Neural progenitor cell (in vitro differentiated cells): ENCODE measurements around the gene EPHA2. TPM values are rescaled to one million over a fixed set of nuclear protein-coding genes. Genes with fewer than 3 reads are reported as not detected.

Source experiments
- DNase-seq: peaks from one replicate; pipeline ENCODE4 v3.0.0-alpha.2; 2016; ENCODE audit warnings: low spot score
- H2AFZ ChIP-seq: fragments of 200-600 bp; sonication (generic); replicated peaks from 2 replicates; pipeline ENCODE4 v1.6.1; 2016; ENCODE audit warnings: antibody characterized with exemption
- H3F3A ChIP-seq: fragments of 200-600 bp; sonication (generic); 2 replicates; pipeline ENCODE4 v1.6.1; 2016; ENCODE audit warnings: antibody characterized with exemption, low read depth
- H3K27ac ChIP-seq: fragments of 200-600 bp; sonication (generic); 2 replicates; pipeline ENCODE4 v1.5.1; 2016; ENCODE audit warnings: mild to moderate bottlenecking
- H3K27me3 ChIP-seq: fragments of 200-600 bp; sonication (generic); 2 replicates; pipeline ENCODE4 v1.6.1; 2016; ENCODE audit warnings: mild to moderate bottlenecking, moderate library complexity
- H3K36me3 ChIP-seq: fragments of 200-600 bp; sonication (generic); 2 replicates; pipeline ENCODE4 v1.5.1; 2016
- H3K4me1 ChIP-seq: fragments of 200-600 bp; sonication (generic); 2 replicates; pipeline ENCODE4 v1.6.1; 2016; ENCODE audit warnings: mixed run types
- H3K4me2 ChIP-seq: fragments of 200-600 bp; sonication (generic); 2 replicates; pipeline ENCODE4 v1.6.1; 2016
- H3K4me3 ChIP-seq: fragments of 200-600 bp; sonication (generic); 2 replicates; pipeline ENCODE4 v1.5.1; 2016
- H3K79me2 ChIP-seq: fragments of 200-600 bp; sonication (generic); 2 replicates; pipeline ENCODE4 v1.6.1; 2016; ENCODE audit warnings: low read depth
- H3K9ac ChIP-seq: fragments of 200-600 bp; sonication (generic); 2 replicates; pipeline ENCODE4 v1.6.1; 2016
- H3K9me3 ChIP-seq: fragments of 200-600 bp; sonication (generic); 2 replicates; pipeline ENCODE4 v1.5.1; 2016; ENCODE audit warnings: low read depth
- H4K20me1 ChIP-seq: fragments of 200-600 bp; sonication (generic); 2 replicates; pipeline ENCODE4 v1.6.1; 2016; ENCODE audit warnings: low read depth
- H3K27ac Mint-ChIP-seq: 3 replicates; pipeline ENCODE4 v1.8.0; 2021; ENCODE audit warnings: mixed read lengths
- H3K27me3 Mint-ChIP-seq: 2 replicates; pipeline ENCODE4 v1.8.0; 2022; ENCODE audit warnings: low read depth, mild to moderate bottlenecking, inconsistent platforms, moderate library complexity, mixed read lengths; ENCODE audit not compliant: insufficient read depth
- H3K36me3 Mint-ChIP-seq: 3 replicates; pipeline ENCODE4 v1.8.0; 2021; ENCODE audit warnings: mixed read lengths
- H3K4me1 Mint-ChIP-seq: 3 replicates; pipeline ENCODE4 v1.8.0; 2021; ENCODE audit warnings: mixed read lengths
- H3K4me3 Mint-ChIP-seq: 3 replicates; pipeline ENCODE4 v1.8.0; 2021; ENCODE audit warnings: mild to moderate bottlenecking, moderate library complexity, mixed read lengths
- H3K9me3 Mint-ChIP-seq: 3 replicates; pipeline ENCODE4 v1.8.0; 2020; ENCODE audit warnings: mixed read lengths
- CTCF ChIP-seq: fragments of 200-600 bp; sonication (generic); IDR thresholded peaks from 2 replicates; pipeline ENCODE4 v1.5.1; 2017; ENCODE audit warnings: antibody characterized with exemption, mild to moderate bottlenecking
- EZH2 ChIP-seq: fragments of 200-600 bp; sonication (generic); IDR thresholded peaks from 2 replicates; pipeline ENCODE4 v1.6.1; 2017; ENCODE audit warnings: antibody characterized with exemption, mild to moderate bottlenecking, moderate library complexity
- EZH2phosphoT487 ChIP-seq: fragments of 200-600 bp; sonication (generic); IDR thresholded peaks from 2 replicates; pipeline ENCODE4 v1.6.1; 2017; ENCODE audit warnings: antibody characterized with exemption
- total RNA-seq: library from RNA; depleted of rRNA; stranded (reverse); fragments of >200 nt; gene quantifications from 2 replicates; pipeline ENCODE4 v1.2.3, GENCODE V29; 2015; ENCODE audit warnings: low replicate concordance

The EPHA2 gene
- total RNA-seq, 1 donor from 2014 or later: 14.9 TPM

GRCh38 chr1:16173447-16174260, 17.8 kb upstream of the EPHA2 start:
- Mint-ChIP-seq H3K36me3 (no peaks in the 10 kb centered on the region), H3K4me1 (peaks cover 50% of the 10 kb centered on the region), H3K4me3 (peak overlapping the region; percentile 52), H3K9me3 (no peaks in the 10 kb centered on the region), H3K27ac (peak overlapping the region; percentile 94), H3K27me3 (peaks cover 12% of the 10 kb centered on the region)
- H3K4me1 ChIP-seq: peaks cover 35% of the 10 kb centered on the region
- H3K4me2 ChIP-seq: peak overlapping the region; percentile 20
- TF ChIP-seq CTCF (no peak), EZH2phosphoT487 (no peak), EZH2 (no peak)
- H3K27ac ChIP-seq: peak overlapping the region; percentile 75
- H3K36me3 ChIP-seq: no peaks in the 10 kb centered on the region
- peaks cover 28% of the 10 kb centered on the region for H3F3A ChIP-seq
- H4K20me1 ChIP-seq: no peaks in the 10 kb centered on the region
- H2AFZ ChIP-seq: no peak overlapping the region
- H3K4me3 ChIP-seq: no peak overlapping the region
- H3K79me2 ChIP-seq: no peaks in the 10 kb centered on the region
- no peak for DNase-seq
- no peaks in the 10 kb centered on the region for H3K27me3 ChIP-seq
- H3K9ac ChIP-seq: no peak overlapping the region
- no peaks in the 10 kb centered on the region for H3K9me3 ChIP-seq

GRCh38 chr1:16172964-16173446, 17.1 kb upstream of the EPHA2 start:
- H4K20me1 ChIP-seq: no peaks in the 10 kb centered on the region
- H3K4me2 ChIP-seq: no peak overlapping the region
- Mint-ChIP-seq H3K27ac (peak overlapping the region; percentile 94), H3K27me3 (peaks cover 11% of the 10 kb centered on the region), H3K4me3 (no peak overlapping the region), H3K9me3 (no peaks in the 10 kb centered on the region), H3K36me3 (no peaks in the 10 kb centered on the region), H3K4me1 (peaks cover 53% of the 10 kb centered on the region)
- peaks cover 29% of the 10 kb centered on the region for H3F3A ChIP-seq
- H2AFZ ChIP-seq: no peak overlapping the region
- H3K27me3 ChIP-seq: no peaks in the 10 kb centered on the region
- no peak overlapping the region for H3K4me3 ChIP-seq
- H3K79me2 ChIP-seq: no peaks in the 10 kb centered on the region
- no peak for DNase-seq
- peaks cover 41% of the 10 kb centered on the region for H3K4me1 ChIP-seq
- TF ChIP-seq EZH2phosphoT487: no peak
- no peak for TF ChIP-seq EZH2
- TF ChIP-seq CTCF: no peak
- H3K36me3 ChIP-seq: no peaks in the 10 kb centered on the region
- H3K27ac ChIP-seq: no peak overlapping the region
- no peaks in the 10 kb centered on the region for H3K9me3 ChIP-seq
- H3K9ac ChIP-seq: no peak overlapping the region

- H3K79me2 ChIP-seq: no peaks in the 10 kb centered on the region
- Mint-ChIP-seq H3K36me3 (no peaks in the 10 kb centered on the region), H3K27ac (peak overlapping the region; percentile 53), H3K9me3 (no peaks in the 10 kb centered on the region), H3K4me3 (no peak overlapping the region), H3K4me1 (peaks cover 52% of the 10 kb centered on the region), H3K27me3 (peaks cover 10% of the 10 kb centered on the region)
- no peak overlapping the region for H3K9ac ChIP-seq
- H3K27me3 ChIP-seq: no peaks in the 10 kb centered on the region
- H3K4me2 ChIP-seq: no peak overlapping the region
- peaks cover 29% of the 10 kb centered on the region for H3F3A ChIP-seq
- no peak for TF ChIP-seq EZH2phosphoT487
- TF ChIP-seq EZH2: no peak
- no peak for TF ChIP-seq CTCF
- H3K4me1 ChIP-seq: peaks cover 45% of the 10 kb centered on the region
- no peak overlapping the region for H3K4me3 ChIP-seq
- H3K9me3 ChIP-seq: no peaks in the 10 kb centered on the region
- no peak for DNase-seq
- no peak overlapping the region for H2AFZ ChIP-seq
- H4K20me1 ChIP-seq: no peaks in the 10 kb centered on the region
- H3K27ac ChIP-seq: no peak overlapping the region
- no peaks in the 10 kb centered on the region for H3K36me3 ChIP-seq
Observed at GRCh38 chr1:16172218-16172830, 16.5 kb upstream of the EPHA2 start.
